HUDEP-2 (cell line): ENCODE data around the gene STX7.

ENCODE experiments used
- DNase-seq, 76 experiments: peaks; one replicate each; lab custom pipeline; 2025; ENCODE audit not compliant: unreplicated experiment in 76 of 76; lab: John Stamatoyannopoulos, UW

Gene STX7

DNA sequence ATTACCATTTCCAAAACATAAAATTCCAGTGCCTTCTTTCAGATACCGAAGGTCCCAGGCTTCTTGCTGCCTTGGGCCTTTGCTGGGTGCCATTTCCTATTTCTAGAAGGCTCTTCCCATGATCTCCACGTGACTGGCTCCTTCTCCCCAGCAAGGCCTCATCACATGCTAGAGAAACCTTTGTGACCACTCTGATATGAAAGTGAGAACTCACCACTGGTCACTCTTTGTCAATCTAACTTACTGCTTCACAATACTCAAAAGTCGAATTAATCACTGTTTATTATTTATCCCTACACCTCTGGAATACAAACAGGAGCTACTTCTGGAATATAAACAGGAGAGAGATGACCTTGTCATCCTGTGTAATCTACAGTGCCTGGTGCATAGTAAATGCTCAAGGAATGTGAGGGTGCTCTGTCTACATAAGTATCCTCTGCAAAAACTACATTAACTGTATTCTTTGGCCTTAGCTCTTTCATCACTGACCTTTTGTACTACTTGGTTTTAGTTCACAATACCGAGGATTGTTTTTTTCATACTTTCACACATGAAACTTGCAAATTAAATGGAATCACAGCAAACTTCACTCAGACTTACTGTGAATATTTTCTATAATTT is 1.6 kb downstream of the STX7 start:
- DNase-seq, result peak in 18 of 76 experiments; percentile 3 to 47 (median 20)

DNA sequence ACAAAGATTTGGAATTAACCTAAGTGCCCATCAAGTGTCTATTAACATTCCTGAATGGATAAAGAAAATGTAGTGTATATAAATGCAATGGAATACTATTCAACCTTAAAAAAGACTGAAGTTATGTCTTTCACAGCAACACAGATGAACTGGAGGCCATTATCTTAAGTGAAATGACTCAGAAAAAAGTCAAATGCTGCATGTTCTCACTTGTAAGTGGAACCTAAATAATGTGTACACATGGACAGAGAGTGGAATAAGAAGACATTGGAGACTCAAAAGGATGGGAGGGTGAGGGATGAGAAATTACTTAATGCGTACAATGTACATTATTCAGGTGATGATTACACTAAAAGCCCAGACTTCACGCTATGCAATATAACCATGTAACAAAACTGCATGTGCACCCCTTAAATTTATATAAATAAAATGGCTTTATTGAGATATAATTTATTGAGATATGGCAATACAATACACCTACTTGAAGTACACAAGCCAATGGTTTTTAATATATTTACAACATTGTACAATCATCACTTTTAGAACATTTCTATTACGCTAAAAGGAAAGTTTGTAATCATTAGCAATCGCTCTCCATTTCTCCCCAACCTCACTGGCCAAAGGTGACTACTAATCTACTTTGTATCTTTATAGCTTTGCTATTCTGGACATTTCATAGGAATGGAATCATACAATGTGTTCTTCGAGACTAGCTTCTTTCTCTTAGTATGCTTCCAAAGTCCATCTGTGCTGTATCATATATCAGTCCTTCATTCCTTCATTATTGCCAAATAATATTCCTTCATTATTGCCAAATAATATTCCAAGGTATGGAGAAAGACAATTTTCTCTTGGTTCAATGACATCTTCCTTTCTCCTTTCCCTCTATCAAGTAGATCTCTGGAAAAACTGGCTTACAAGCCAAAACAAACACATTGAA is 5.8 kb downstream of the STX7 start:
- DNase-seq, result no peak

DNA sequence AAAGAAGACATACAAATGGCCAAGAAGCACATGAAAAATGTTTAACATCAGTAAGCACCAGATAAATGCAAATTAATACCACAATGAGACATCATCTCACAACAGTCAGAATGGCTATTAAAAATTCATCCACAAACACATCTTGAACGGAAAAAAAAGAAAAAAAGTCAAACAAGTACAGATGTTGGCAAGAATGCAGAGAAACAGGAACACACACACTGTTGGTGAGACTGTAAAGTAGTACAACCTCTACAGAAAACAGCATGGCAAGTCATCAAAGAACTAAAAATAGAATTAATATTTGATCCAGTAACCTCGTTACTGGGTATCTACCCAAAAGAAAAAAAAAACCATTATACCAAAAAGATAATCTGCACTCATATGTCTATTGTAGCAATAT is 6.5 kb downstream of the STX7 start:
- DNase-seq, result no peak

DNA sequence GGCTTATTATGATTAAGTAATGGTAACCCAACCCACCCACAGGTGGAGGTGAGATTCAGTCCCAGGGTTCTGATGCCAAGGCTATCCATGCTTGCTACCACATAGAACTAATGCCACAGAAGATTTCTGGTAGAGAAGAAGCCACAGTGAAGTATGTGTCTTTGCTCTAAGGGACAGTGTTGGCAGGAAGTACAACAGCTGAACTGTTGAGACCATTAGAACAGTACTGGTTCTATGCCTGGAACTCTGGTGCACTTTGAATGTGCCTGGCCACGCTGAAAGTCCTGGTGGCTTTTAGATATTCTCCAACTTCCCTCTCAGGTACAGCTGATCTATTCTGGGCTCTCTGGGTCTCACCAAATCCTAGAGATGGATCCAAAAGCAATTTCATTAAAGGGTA is 7.8 kb downstream of the STX7 start:
- no peak for DNase-seq

DNA sequence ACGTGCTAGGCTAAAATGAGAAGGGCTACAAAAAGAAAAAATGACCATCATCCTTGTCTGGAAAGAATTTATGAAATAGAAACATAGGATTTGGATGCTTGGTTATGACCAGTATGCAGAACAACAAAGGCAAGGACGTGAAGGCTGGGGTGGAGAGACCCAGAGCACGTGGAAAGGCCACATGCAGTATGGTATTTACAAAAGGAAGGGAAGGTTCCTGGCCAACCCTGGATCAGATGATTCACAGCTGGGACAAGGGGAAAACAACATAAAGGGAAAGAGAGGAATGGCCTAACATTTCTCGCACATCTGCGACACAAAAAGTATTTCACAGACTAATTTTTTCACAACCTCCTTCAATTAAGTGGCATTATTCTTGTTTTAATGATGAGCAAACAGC is 8.2 kb downstream of the STX7 start:
- no peak for DNase-seq

DNA sequence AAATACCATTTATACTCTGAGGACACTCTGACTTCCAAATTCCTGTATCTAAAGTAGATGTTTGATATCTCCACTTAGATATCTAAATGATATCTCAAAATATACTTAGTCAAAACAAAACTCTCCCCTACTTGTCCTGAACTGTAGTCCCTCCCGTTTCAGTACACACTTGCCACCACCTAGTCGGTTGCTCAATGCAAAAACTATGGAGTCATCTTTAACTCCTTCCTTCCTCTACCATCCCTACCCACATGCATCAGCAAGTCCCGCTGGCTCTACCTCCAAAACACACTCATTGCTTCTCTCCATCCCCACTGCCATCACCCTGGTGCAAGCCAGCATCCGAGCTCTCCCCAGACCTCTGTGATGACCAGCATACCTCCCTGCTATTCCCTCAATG is 13.2 kb downstream of the STX7 start:
- no peak for DNase-seq

DNA sequence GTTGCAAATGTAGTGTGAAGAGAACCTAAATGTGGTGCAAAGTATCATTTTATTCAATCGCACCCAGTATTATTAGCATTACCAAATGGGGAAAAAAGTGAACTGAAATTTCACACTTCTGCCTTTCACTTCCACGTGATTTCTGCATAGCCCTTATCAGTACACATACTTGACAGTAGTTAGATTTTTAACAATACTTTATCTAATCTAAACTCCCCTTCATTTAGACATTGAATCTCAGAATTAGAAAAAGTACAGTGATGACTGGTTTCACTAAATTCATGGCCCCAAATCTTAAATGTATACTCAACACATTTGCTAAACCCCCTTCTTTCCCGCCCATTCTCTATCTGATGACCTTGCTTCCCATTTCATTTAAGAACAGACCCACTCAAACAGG is 14.3 kb downstream of the STX7 start:
- no peak for DNase-seq

DNA sequence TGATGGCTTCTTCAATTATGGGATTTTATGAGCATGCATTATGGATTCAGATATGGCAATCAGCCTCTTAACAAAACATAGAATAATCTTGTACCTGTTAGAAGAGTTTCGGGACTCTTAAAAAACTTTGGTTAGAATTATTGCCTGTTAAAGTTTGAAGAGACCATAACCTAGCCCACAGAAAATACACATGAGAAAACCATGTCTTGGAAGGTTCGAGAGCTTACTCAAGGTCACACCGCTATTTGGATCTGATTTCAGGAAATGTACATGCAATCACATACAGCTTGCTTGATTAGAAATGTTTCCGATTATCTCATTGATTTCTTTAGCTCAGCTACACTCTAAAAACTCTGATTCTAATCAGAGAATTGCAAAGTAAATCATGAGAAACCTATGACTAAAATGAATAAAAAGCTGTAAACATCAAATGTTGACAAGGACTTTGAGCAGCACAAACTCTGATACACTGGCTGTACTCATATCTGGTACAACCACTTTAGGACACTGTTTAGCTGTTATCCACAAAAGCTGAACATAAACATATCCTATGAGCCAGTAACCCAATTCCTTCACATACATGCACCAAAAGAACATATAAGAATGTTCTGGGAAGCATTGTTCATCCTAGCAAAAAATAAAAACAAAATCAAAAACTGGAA is 16.3 kb downstream of the STX7 start:
- DNase-seq, result no peak

DNA sequence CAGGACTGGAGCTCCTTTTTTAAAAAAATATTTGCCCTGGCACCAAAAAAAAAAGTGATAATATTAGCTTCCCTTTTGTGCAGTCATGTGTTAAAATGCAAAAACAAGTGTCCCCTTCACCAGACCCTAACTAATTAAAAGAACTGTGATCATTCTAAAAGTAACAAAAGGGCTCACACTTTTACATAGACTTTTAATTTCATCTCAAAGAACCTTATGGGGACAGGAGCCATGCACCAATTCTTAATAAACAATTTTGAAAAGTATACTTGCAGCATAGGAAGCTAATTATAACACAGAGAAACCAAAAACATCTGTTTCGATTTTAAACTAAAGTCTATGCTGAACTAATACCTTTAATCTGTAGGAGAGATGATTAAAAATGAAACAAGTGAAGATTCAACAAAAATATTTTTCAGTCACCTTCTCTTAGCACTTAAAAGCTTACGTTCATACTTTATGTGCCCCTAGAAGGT is 17.3 kb downstream of the STX7 start:
- DNase-seq, result no peak

DNA sequence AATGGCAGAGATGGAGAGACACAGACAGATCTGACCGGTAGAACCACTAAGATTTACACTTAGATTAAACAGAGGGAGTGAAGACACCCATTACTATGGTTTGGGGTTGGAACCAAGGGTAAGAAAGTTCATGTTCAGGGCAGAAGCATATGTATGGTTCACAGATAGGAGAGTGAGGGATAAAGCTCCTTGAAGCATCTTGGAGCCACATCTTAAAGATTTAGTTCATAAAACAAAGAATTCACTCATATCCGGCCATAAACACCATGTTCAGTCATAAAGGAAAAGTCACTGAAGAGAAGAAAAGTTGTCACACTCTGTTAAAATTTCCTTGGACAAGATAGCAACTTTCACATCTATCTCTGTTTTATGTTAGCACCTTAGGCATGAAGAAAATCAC is 18.0 kb downstream of the STX7 start:
- no peak for DNase-seq

DNA sequence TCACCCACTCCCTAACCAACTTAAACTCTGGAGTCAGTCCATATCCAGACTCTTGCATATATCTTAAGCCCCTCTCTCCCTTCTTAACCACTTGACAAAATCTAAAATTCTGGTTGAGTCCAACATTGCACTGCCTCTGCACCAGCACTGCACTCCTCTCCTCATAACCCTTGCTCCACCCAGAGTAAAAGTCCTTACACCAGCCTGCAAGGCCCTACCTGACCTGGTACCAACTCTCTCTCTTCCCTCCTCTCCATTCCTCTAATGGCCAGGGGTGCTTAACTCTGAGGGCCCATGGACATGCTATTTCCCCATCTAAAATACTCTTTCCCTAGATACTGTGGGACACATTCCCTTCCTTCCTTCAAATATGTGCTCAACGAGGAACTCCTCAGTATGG is 21.0 kb downstream of the STX7 start:
- DNase-seq, result no peak

DNA sequence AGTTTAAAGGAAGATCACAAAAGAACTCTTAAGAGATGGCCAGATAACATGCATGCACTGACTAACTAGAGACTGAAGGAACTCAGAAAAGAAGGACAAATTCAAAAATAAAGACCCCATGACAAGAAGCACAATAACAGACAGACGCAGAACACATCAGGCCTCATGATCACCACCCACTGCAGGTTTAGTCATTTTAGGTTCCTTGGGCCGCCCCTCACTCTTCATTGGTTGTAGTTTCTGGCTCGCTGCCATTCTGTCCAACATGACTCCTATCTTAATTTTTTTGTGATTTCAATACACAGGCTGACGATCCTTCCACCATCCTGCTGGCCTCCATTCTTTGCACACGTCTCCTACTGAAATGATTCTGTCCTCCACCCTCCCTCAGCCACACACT is 21.6 kb downstream of the STX7 start:
- DNase-seq, result peak in 27 of 76 experiments; percentile 9 to 51 (median 28)

DNA sequence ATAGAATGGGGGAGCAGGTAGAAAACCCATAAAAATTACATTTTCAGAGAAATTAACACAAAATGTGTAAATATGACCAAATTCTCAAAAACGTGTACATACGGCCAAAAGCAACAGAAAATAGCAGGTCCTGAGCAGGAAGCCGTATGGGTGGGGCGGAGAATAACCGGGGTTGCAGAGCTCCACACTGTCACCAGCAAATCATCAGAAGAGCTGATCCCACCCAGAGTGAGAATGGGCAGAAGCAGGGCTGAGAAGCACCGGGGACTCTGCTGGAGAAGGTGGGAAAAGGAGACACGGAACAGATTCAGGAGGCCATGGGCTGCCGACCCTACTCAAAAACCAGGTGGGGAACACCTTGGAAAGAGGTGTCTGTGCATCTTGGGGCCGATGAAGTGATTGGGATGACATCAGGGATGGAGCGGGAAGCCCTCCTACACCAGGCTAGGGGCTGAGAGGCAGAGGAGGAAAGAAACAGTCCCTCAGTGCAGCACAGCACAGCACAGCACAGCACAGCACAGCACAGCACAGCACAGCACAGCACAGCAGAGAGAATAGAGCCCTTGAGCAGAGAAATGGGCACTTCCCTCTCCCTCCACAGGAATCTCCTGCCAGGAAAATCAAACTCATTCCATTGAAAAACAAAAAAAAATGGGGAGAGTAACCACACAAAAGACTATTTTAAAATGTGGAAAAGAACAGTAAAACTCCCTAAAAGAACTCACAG is 22.3 kb downstream of the STX7 start:
- no peak for DNase-seq

DNA sequence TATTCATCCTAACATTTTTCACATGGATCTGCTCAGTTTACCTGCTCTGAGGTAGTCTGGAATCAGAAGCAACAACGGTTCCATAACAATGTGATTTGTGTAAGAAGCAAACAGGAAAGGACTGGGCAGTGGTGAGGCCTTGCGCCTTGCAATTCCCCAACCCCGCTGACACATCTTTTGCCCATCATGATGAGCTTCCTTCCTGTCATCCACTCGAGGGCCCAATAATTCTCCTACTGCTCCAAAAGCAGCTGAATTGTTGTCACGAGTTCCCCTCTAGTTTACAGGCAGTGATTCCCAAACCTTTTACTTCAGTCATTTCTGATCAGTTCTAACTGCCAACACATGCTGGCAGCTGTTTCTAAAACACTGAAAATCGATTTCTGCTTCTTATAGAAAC is 22.9 kb downstream of the STX7 start:
- no peak for DNase-seq

DNA sequence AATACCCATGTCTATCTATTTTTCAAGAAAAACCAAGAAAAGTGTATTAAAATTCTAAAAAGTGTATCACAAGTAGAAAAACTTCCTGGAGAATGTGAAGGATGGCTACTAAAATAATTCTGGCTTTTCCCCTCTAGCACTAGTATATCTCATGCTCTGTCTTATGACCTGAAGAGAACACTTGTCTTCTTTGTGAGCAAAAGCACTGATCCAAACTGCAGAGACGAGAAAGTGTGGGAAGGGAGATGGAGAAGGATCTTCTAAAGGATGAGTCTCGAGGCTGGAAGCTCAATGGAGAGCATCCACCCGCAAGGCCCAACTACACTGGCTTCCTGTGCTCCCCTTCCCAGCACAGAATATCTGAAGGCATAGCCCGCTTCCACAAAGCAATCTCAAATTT is 23.5 kb downstream of the STX7 start:
- DNase-seq, result no peak

DNA sequence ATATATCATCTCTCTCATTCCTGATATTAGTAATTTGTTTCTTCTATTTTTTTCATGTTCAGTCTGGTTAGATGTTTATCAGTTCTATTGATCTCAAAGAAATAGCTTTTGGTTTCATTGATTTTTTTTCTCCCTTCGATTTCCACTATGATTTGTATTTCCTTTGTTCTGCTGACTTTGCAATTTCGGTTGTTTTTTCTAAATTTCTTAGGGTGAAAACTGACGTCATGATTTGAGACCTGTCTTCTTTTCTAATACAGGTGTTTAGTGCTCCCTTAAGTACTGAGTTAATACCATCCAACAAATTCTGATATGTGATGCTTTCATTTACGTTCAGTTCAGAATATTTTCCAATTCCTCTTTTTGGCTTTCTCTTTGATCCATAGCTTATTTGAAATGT is 25.2 kb downstream of the STX7 start:
- DNase-seq, result no peak

DNA sequence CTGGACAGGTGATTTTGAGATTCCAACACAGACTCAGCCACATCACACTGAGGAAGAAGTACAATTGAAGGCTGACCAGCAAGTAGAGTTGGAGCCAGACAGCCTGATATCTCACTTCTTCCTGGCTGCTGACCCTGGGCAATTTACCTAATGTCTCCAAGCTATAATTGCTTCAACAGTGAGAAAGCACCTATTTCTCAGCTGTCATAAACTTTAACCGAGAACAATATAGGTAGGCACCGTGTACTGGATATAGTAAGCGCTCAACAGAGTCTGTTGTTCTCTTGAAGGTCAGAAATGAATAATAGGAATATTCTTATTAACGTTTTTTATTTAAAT is 28.3 kb downstream of the STX7 start:
- DNase-seq, result no peak

DNA sequence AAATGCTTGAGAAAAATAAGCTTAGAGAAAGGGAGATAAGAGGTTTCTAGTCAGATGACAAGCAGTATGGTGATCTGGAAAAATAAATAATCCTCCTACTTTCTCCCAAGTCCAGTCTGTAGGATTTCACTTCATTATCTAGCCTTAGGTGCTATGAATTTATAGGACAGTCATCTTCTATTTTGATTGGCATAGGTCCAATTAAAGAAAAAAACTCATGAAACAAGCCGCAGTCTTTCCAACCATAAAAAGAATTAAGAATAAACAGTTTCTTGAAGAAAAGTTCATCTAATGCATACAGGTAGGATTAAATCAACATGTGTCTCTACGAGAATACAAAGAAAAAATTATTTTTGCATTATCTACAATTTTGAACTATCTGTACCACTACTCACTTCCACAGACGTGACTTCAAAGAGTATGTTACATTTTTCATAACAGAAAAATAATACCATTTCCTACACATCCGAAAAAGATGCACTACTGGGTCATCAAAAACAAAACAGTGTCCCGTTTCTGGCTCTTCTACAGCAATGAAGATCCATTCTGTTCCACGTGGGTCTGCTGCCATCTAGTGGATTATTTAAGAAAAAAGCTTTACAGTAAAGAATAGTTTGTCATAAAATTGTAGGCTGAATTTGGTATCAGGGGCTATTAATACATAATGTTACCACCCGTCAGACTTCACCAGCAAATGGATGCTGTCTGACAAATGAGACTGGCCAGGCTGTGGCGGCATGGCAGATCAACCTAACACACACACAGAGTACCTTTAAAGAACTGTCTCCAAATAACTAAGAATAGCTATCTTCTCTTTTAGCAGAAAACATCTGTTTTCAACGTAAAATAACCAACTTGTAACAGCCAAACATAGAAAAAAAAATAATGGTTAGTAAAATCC is 28.9 kb downstream of the STX7 start:
- DNase-seq, result peak in 43 of 76 experiments; percentile 6 to 76 (median 46)

DNA sequence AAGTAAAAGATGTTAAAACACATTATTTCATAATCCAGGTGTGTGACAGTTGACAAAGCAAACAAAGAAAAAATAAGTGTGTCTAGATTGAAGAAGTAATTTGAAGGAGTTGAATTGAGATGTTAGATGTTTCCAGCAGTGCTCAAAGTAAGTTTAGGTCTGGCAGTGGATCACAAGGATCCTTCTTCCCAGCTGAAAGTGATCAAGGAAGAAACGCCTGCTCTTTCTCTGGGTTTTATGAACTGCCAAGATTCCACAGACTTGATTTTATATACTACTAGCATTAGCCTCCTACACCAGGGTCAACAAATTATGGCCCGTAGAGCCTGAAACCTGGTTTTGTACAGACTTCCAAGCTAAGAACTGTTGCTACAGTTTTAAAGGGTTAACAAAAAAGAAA is 30.3 kb downstream of the STX7 start:
- no peak for DNase-seq

DNA sequence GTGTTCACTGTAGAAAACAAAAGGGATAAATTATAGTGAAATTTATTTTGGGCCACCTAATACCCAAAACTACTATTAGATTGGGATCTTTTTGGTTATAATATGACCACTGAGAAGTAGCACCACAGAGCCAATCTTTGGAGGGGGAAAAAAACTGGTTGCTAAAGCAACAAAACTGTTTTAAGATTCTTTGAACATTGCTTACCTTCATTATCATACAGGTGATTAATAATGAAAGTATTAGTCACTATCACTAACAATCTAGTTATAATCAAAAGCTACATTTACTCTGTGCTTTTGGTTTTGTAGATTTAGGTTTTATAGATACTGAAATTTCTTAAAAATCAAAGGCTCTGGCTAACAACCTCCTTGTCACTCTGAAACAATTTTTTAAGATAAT is 31.7 kb downstream of the STX7 start:
- DNase-seq, result no peak
